WTC11 (cell line): ENCODE data around the gene TYROBP. TPM values are rescaled to one million over a fixed set of nuclear protein-coding genes. Genes with fewer than 3 reads are reported as not detected.

Source experiments
- ATAC-seq: fragments of 200-7000 bp; cut with Tn5 transposase; 2 replicates; pipeline ENCODE4 v1.10.0; 2021; ENCODE audit warnings: mild to moderate bottlenecking, moderate library complexity
- CTCF ChIA-PET: fragments of 300-600 bp; sonication (Branson Sonifier 250); formaldehyde crosslinking; loops from one replicate; lab custom pipeline; 2021; ENCODE audit warnings: antibody characterized with exemption; lab: Charles Lee
- POLR2A ChIA-PET: fragments of 350-600 bp; sonication (Branson Sonifier 250); formaldehyde crosslinking; loops from one replicate; lab custom pipeline; 2021; ENCODE audit warnings: antibody characterized with exemption; lab: Charles Lee
- DNase-seq: peaks from one replicate; pipeline ENCODE4 v3.0.0; 2021; ENCODE audit warnings: low spot score
- H3K27ac Mint-ChIP-seq: 2 replicates; pipeline ENCODE4 v1.8.0; 2021; ENCODE audit warnings: mixed read lengths
- H3K27me3 Mint-ChIP-seq: 2 replicates; pipeline ENCODE4 v1.8.0; 2021; ENCODE audit warnings: low read depth, mild to moderate bottlenecking, moderate library complexity, mixed read lengths
- H3K36me3 Mint-ChIP-seq: 2 replicates; pipeline ENCODE4 v1.8.0; 2021; ENCODE audit warnings: mixed read lengths
- H3K4me1 Mint-ChIP-seq: 2 replicates; pipeline ENCODE4 v1.8.0; 2022; ENCODE audit warnings: mixed read lengths
- H3K4me3 Mint-ChIP-seq: 2 replicates; pipeline ENCODE4 v1.8.0; 2021; ENCODE audit warnings: mild to moderate bottlenecking, moderate library complexity, mixed read lengths
- H3K9me3 Mint-ChIP-seq: 2 replicates; pipeline ENCODE4 v1.8.0; 2021; ENCODE audit warnings: mixed read lengths
- AFF4 ChIP-seq: sonication (generic); formaldehyde crosslinking; IDR thresholded peaks from 2 replicates; pipeline ENCODE4 v1.8.1; 2023; ENCODE audit warnings: mild to moderate bottlenecking, missing genetic modification reagents, borderline replicate concordance
- ATF6 ChIP-seq: sonication (generic); formaldehyde crosslinking; IDR thresholded peaks from 2 replicates; pipeline ENCODE4 v1.8.1; 2023; ENCODE audit warnings: mild to moderate bottlenecking, missing genetic modification reagents
- CDX4 ChIP-seq: fragments of 250-450 bp; sonication (Bioruptor Pico); IDR thresholded peaks from 2 replicates; pipeline ENCODE4 v1.9.0; 2021; ENCODE audit warnings: moderate library complexity, mild to moderate bottlenecking, inconsistent platforms, borderline replicate concordance
- CREB1 ChIP-seq: sonication (generic); formaldehyde crosslinking; IDR thresholded peaks from 2 replicates; pipeline ENCODE4 v1.8.0; 2023; ENCODE audit warnings: mild to moderate bottlenecking, missing genetic modification reagents
- ETV6 ChIP-seq: sonication (generic); formaldehyde crosslinking; IDR thresholded peaks from 2 replicates; pipeline ENCODE4 v1.8.1; 2022; ENCODE audit warnings: mild to moderate bottlenecking, missing genetic modification reagents
- FOXK1 ChIP-seq: sonication (generic); formaldehyde crosslinking; IDR thresholded peaks from 2 replicates; pipeline ENCODE4 v1.8.0; 2022; ENCODE audit warnings: mild to moderate bottlenecking, moderate library complexity, missing genetic modification reagents
- GTF2I ChIP-seq: fragments of 250-450 bp; sonication (Bioruptor Pico); conservative IDR thresholded peaks from 2 replicates; pipeline ENCODE4 v1.4.0; 2021; ENCODE audit warnings: mild to moderate bottlenecking
- IRF2 ChIP-seq: sonication (generic); formaldehyde crosslinking; IDR thresholded peaks from 2 replicates; pipeline ENCODE4 v1.8.0; 2022; ENCODE audit warnings: low read depth, missing genetic modification reagents, borderline replicate concordance
- JUN ChIP-seq: sonication (generic); formaldehyde crosslinking; IDR thresholded peaks from 2 replicates; pipeline ENCODE4 v1.8.0; 2023; ENCODE audit warnings: mild to moderate bottlenecking, missing genetic modification reagents
- NR1H2 ChIP-seq: sonication (generic); formaldehyde crosslinking; IDR thresholded peaks from 2 replicates; pipeline ENCODE4 v1.9.0; 2021; ENCODE audit warnings: mild to moderate bottlenecking, moderate library complexity, missing genetic modification reagents
- TEAD1 ChIP-seq: sonication (generic); formaldehyde crosslinking; IDR thresholded peaks from 2 replicates; pipeline ENCODE4 v1.8.0; 2022; ENCODE audit warnings: mild to moderate bottlenecking, missing genetic modification reagents
- ZNF532 ChIP-seq: fragments of 250-450 bp; sonication (Bioruptor Pico); IDR thresholded peaks from 2 replicates; pipeline ENCODE4 v1.9.0; 2021; ENCODE audit warnings: mild to moderate bottlenecking, borderline replicate concordance
- total RNA-seq: library from RNA; stranded (reverse); gene quantifications from 3 replicates; pipeline ENCODE4 v1.2.3, GENCODE V29; 2021
- TF ChIP-seq, protein P1 (sequence below): sonication (generic); formaldehyde crosslinking; IDR thresholded peaks from 2 replicates; pipeline ENCODE4 v1.8.0; 2023; ENCODE audit warnings: missing genetic modification reagents, mild to moderate bottlenecking, borderline replicate concordance
- TF ChIP-seq, protein P2 (sequence below): sonication (generic); formaldehyde crosslinking; IDR thresholded peaks from 2 replicates; pipeline ENCODE4 v1.8.1; 2022; ENCODE audit warnings: mild to moderate bottlenecking, missing genetic modification reagents, moderate library complexity, borderline replicate concordance
- TF ChIP-seq, protein P3 (sequence below): fragments of 250-450 bp; sonication (Bioruptor Pico); IDR thresholded peaks from 2 replicates; pipeline ENCODE4 v2.1.2; 2022; ENCODE audit warnings: mild to moderate bottlenecking, moderate library complexity
- TF ChIP-seq, protein P4 (sequence below): sonication (generic); formaldehyde crosslinking; IDR thresholded peaks from 2 replicates; pipeline ENCODE4 v1.8.1; 2022; ENCODE audit warnings: low read depth, mild to moderate bottlenecking, moderate library complexity, missing genetic modification reagents, borderline replicate concordance

Gene TYROBP
- total RNA-seq, 1 experiment from 2014 or later, result 0.46 TPM

DNA sequence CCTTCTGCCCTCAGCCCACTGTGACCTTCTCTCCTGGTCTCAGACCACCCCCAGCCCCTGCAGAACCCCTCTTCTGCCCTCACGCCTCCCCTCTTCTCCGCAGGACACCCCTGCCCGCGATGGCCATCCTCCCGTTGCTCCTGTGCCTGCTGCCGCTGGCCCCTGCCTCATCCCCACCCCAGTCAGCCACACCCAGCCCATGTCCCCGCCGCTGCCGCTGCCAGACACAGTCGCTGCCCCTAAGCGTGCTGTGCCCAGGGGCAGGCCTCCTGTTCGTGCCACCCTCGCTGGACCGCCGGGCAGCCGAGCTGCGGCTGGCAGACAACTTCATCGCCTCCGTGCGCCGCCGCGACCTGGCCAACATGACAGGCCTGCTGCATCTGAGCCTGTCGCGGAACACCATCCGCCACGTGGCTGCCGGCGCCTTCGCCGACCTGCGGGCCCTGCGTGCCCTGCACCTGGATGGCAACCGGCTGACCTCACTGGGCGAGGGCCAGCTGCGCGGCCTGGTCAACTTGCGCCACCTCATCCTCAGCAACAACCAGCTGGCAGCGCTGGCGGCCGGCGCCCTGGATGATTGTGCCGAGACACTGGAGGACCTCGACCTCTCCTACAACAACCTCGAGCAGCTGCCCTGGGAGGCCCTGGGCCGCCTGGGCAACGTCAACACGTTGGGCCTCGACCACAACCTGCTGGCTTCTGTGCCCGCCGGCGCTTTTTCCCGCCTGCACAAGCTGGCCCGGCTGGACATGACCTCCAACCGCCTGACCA, 31.4 kb upstream of the TYROBP start:
- Mint-ChIP-seq H3K9me3 (no peaks in the 10 kb centered on the region), H3K4me3 (no peak overlapping the region), H3K27ac (no peak overlapping the region), H3K36me3 (peaks cover 14% of the 10 kb centered on the region), H3K27me3 (no peaks in the 10 kb centered on the region), H3K4me1 (peaks cover 24% of the 10 kb centered on the region)
- ChIA-PET POLR2A (no interaction called here), CTCF (interaction anchor here (1.0 to 1.1 kb wide), 3 partner anchors 55 to 192 kb away, joined by 3 to 6 read pairs (median 3); no protein-coding TSS in a partner anchor)
- DNase-seq, result no peak
- ATAC-seq, result no peak
- TF ChIP-seq, protein P1, sequence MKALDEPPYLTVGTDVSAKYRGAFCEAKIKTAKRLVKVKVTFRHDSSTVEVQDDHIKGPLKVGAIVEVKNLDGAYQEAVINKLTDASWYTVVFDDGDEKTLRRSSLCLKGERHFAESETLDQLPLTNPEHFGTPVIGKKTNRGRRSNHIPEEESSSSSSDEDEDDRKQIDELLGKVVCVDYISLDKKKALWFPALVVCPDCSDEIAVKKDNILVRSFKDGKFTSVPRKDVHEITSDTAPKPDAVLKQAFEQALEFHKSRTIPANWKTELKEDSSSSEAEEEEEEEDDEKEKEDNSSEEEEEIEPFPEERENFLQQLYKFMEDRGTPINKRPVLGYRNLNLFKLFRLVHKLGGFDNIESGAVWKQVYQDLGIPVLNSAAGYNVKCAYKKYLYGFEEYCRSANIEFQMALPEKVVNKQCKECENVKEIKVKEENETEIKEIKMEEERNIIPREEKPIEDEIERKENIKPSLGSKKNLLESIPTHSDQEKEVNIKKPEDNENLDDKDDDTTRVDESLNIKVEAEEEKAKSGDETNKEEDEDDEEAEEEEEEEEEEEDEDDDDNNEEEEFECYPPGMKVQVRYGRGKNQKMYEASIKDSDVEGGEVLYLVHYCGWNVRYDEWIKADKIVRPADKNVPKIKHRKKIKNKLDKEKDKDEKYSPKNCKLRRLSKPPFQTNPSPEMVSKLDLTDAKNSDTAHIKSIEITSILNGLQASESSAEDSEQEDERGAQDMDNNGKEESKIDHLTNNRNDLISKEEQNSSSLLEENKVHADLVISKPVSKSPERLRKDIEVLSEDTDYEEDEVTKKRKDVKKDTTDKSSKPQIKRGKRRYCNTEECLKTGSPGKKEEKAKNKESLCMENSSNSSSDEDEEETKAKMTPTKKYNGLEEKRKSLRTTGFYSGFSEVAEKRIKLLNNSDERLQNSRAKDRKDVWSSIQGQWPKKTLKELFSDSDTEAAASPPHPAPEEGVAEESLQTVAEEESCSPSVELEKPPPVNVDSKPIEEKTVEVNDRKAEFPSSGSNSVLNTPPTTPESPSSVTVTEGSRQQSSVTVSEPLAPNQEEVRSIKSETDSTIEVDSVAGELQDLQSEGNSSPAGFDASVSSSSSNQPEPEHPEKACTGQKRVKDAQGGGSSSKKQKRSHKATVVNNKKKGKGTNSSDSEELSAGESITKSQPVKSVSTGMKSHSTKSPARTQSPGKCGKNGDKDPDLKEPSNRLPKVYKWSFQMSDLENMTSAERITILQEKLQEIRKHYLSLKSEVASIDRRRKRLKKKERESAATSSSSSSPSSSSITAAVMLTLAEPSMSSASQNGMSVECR (CRISPR knock-in tag), result no peak
- TF ChIP-seq, protein P2, sequence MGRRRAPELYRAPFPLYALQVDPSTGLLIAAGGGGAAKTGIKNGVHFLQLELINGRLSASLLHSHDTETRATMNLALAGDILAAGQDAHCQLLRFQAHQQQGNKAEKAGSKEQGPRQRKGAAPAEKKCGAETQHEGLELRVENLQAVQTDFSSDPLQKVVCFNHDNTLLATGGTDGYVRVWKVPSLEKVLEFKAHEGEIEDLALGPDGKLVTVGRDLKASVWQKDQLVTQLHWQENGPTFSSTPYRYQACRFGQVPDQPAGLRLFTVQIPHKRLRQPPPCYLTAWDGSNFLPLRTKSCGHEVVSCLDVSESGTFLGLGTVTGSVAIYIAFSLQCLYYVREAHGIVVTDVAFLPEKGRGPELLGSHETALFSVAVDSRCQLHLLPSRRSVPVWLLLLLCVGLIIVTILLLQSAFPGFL (CRISPR knock-in tag), result no peak
- TF ChIP-seq ZNF532 (CRISPR knock-in tag) (no peak), ATF6 (CRISPR knock-in tag) (no peak), AFF4 (CRISPR knock-in tag) (no peak), FOXK1 (CRISPR knock-in tag) (no peak), TEAD1 (no peak), JUN (CRISPR knock-in tag) (no peak), GTF2I (CRISPR knock-in tag) (no peak), ETV6 (CRISPR knock-in tag) (no peak), CREB1 (CRISPR knock-in tag) (no peak), IRF2 (CRISPR knock-in tag) (no peak), NR1H2 (CRISPR knock-in tag) (no peak), CDX4 (CRISPR knock-in tag) (no peak)
- TF ChIP-seq, protein P3, sequence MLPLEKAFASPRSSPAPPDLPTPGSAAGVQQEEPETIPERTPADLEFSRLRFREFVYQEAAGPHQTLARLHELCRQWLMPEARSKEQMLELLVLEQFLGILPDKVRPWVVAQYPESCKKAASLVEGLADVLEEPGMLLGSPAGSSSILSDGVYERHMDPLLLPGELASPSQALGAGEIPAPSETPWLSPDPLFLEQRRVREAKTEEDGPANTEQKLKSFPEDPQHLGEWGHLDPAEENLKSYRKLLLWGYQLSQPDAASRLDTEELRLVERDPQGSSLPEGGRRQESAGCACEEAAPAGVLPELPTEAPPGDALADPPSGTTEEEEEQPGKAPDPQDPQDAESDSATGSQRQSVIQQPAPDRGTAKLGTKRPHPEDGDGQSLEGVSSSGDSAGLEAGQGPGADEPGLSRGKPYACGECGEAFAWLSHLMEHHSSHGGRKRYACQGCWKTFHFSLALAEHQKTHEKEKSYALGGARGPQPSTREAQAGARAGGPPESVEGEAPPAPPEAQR (CRISPR knock-in tag), result no peak
- TF ChIP-seq, protein P4, sequence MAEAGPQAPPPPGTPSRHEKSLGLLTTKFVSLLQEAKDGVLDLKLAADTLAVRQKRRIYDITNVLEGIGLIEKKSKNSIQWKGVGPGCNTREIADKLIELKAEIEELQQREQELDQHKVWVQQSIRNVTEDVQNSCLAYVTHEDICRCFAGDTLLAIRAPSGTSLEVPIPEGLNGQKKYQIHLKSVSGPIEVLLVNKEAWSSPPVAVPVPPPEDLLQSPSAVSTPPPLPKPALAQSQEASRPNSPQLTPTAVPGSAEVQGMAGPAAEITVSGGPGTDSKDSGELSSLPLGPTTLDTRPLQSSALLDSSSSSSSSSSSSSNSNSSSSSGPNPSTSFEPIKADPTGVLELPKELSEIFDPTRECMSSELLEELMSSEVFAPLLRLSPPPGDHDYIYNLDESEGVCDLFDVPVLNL, result no peak
